ENCODE results near the gene ARHGEF2. TPM values are rescaled to one million over a fixed set of nuclear protein-coding genes. Genes with fewer than 3 reads are reported as not detected.

The ARHGEF2 gene
- total and polyA plus RNA-seq, 2 of the 13 experiments (the other 11 are each of a cell fraction or from before 2014, with no cell fraction given), result 16.1 to 32.1 TPM

GRCh38 chr1:155934097-155934935, 44.0 kb downstream of the ARHGEF2 start, which contains the start of gene KHDC4 (continued):
- TF ChIP-seq REPIN1 (CRISPR knock-in tag; IDR thresholded peaks at IDR 0.05; ENCODE audit: borderline replicate concordance, low read depth), result peak; percentile 76; the same call in 1 of the 2 replicates
- TF ChIP-seq ELF1 (CRISPR knock-in tag; IDR thresholded peaks at IDR 0.05), result peak; percentile 98
- TF ChIP-seq PITX1 (CRISPR knock-in tag; IDR thresholded peaks at IDR 0.05), result peak; percentile 65; the same call in 1 of the 2 replicates
- no peak for TF ChIP-seq HNF1A (IDR thresholded peaks at IDR 0.05; ENCODE audit: low read depth)
- no peak for TF ChIP-seq HNF1A (CRISPR knock-in tag; IDR thresholded peaks at IDR 0.05; ENCODE audit: borderline replicate concordance)
- no peak for TF ChIP-seq ZNF597 (CRISPR knock-in tag; IDR thresholded peaks at IDR 0.05)
- no peak for TF ChIP-seq TRIM22 (IDR thresholded peaks at IDR 0.05)
- TF ChIP-seq KMT2A (CRISPR knock-in tag; IDR thresholded peaks at IDR 0.05), result peak; percentile 88
- peak; percentile 46; the same call in 1 of the 2 replicates for TF ChIP-seq NCOA2 (CRISPR knock-in tag; IDR thresholded peaks at IDR 0.05)
- TF ChIP-seq ZMYM3 (CRISPR knock-in tag; IDR thresholded peaks at IDR 0.05), result no peak
- no peak for TF ChIP-seq GRHL1 (CRISPR knock-in tag; conservative IDR thresholded peaks at IDR 0.05)
- peak; percentile 42; the same call in 1 of the 2 replicates for TF ChIP-seq ZBTB26 (CRISPR knock-in tag; IDR thresholded peaks at IDR 0.05; ENCODE audit: borderline replicate concordance)
- TF ChIP-seq PRDM4 (CRISPR knock-in tag; IDR thresholded peaks at IDR 0.05; ENCODE audit: borderline replicate concordance), result no peak; the same call in 1 of the 2 replicates
- TF ChIP-seq THAP8 (CRISPR knock-in tag; IDR thresholded peaks at IDR 0.05; ENCODE audit: borderline replicate concordance), result no peak

Data from HepG2 (cell line).